Measurements from ENCODE around the gene MYO1G. TPM values are rescaled to one million over a fixed set of nuclear protein-coding genes. Genes with fewer than 3 reads are reported as not detected.

Gene MYO1G
- total RNA-seq, 1 experiment from 2014 or later: 0.17 TPM

- ChIA-PET POLR2A (ENCODE audit: low non-redundant PET) (no interaction called here), CTCF (no interaction called here)
- no TSS peak for BruUV-seq (replicated peaks)
- H3K4me1 ChIP-seq (ENCODE audit: insufficient read depth, low read length, poor library complexity, severe bottlenecking): no peaks in the 10 kb centered on the region
- H3K27ac ChIP-seq (ENCODE audit: low read depth, low read length, poor library complexity, severe bottlenecking): no peak overlapping the region
- no peaks in the 10 kb centered on the region for H3K27me3 ChIP-seq (replicated peaks; ENCODE audit: insufficient read depth, low read depth, low read length, poor library complexity)
- intact Hi-C loops (cut with micrococcal nuclease; ENCODE audit: unreplicated experiment): no loop called here
- no peak overlapping the region for H3K4me3 ChIP-seq (ENCODE audit: low read depth, low read length, poor library complexity, severe bottlenecking)
- DNase-seq (ENCODE audit: low spot score): no peak
- no peak for TF ChIP-seq CTCF (conservative IDR thresholded peaks at IDR 0.05; ENCODE audit: low read depth, low read length)
- no peak for TF ChIP-seq EZH2 (IDR thresholded peaks at IDR 0.05; ENCODE audit: borderline replicate concordance, low read depth, low read length, poor library complexity, severe bottlenecking)
- H3K36me3 ChIP-seq (ENCODE audit: insufficient read depth, low read length, poor library complexity, severe bottlenecking): no peaks in the 10 kb centered on the region
- no peaks in the 10 kb centered on the region for H3K9me3 ChIP-seq (ENCODE audit: low read depth, low read length, poor library complexity, severe bottlenecking)
These were observed 66.0 kb downstream of the MYO1G start for GRCh38 chr7:44912775-44913347.

Other genes starting within 250 kb of the MYO1G start
- gene ZMIZ2, start 230.2 kb downstream of the MYO1G start, total RNA-seq (2021): 108 and 114 TPM in 2 replicates
- gene PPIA, start 182.3 kb downstream of the MYO1G start, total RNA-seq (2021): 2,816 and 3,047 TPM in 2 replicates
- 272 and 291 TPM in 2 replicates for gene H2AZ2, start 130.9 kb downstream of the MYO1G start, total RNA-seq (2021)
- gene PURB, start 93.5 kb downstream of the MYO1G start, total RNA-seq (2021): 25.3 and 27.4 TPM in 2 replicates
- gene CCM2, start 21.2 kb upstream of the MYO1G start, total RNA-seq (2021): 35.2 and 36.0 TPM in 2 replicates
- 1.1 and 1.6 TPM in 2 replicates for gene NACAD, start 110.0 kb upstream of the MYO1G start, total RNA-seq (2021)
- gene TBRG4, start 132.7 kb upstream of the MYO1G start, total RNA-seq (2021): 127 and 136 TPM in 2 replicates
- gene RAMP3, start 178.8 kb upstream of the MYO1G start, total RNA-seq (2021): not detected in 2 replicates